ENCODE measurements around the gene ATXN1. TPM values are rescaled to one million over a fixed set of nuclear protein-coding genes. Genes with fewer than 3 reads are reported as not detected.
"Not testable (repeated sequence)": the region's sequence is repeated elsewhere in the genome, so short reads cannot be mapped to it uniquely, and the experiment has no call there.

ATXN1 gene
- total and polyA plus RNA-seq, 2 experiments from 2014 or later, result 4.8 to 9.1 TPM

DNA sequence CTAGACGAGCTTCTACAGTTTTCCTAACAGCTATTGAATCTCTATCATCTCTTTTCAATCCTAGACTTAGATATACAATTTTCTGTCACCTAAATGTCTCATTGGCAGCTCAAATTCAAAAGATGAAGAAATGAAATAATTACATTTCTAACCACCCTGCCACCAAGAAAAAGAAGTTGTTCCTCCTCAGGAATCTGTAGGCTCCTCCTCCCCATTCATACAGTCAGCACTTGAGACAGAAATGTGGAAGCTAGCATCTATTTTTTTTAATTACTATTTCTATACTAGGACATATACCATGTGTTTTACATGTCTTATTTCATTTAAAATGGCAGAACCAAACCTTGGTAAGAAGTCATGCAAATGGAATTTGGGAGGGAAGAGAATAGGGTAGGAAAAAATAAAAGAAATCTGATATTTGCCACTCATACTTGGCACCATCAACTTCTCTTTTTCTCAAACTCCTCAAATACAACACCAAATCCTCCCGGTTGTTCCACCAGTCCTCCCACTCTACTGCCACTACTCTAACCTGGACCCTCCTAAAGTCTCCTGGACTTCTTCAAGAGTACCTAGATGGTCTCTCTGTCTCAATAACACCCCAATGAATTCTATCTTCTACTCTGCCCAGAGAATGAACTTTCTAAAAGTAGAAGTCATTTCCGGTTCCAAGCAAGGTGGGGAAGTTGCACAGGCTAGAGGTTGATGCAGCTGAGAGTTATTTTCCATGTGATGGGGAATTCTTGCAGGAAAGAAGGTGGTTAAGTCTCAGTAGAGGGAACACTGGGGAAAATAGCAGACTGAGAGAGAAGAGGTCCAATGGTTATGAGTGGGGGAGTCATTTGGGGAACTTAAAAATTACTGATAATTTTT is 54.1 kb downstream of the ATXN1 start:
- H3K79me2 ChIP-seq (replicated peaks; ENCODE audit: insufficient read depth), result no peaks in the 10 kb centered on the region
- no peaks in the 10 kb centered on the region for H3K27me3 ChIP-seq (ENCODE audit: insufficient read depth)
- Mint-ChIP-seq H3K9me3 (no peaks in the 10 kb centered on the region), H3K4me1 (peaks cover 16% of the 10 kb centered on the region), H3K36me3 (ENCODE audit: low read depth) (no peaks in the 10 kb centered on the region), H3K27ac (no peak overlapping the region), H3K27me3 (ENCODE audit: insufficient read depth, low read depth, poor library complexity) (no peaks in the 10 kb centered on the region), H3K4me3 (no peak overlapping the region)
- no peaks in the 10 kb centered on the region for H3F3A ChIP-seq (replicated peaks; ENCODE audit: low read depth)
- H3K27ac ChIP-seq (ENCODE audit: low read depth), result no peak overlapping the region
- DNase-seq (ENCODE audit: low spot score), result no peak
- TF ChIP-seq, protein P1, sequence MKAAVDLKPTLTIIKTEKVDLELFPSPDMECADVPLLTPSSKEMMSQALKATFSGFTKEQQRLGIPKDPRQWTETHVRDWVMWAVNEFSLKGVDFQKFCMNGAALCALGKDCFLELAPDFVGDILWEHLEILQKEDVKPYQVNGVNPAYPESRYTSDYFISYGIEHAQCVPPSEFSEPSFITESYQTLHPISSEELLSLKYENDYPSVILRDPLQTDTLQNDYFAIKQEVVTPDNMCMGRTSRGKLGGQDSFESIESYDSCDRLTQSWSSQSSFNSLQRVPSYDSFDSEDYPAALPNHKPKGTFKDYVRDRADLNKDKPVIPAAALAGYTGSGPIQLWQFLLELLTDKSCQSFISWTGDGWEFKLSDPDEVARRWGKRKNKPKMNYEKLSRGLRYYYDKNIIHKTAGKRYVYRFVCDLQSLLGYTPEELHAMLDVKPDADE (IDR thresholded peaks at IDR 0.05), result no peak
- TF ChIP-seq STAT1 (IDR thresholded peaks at IDR 0.05; ENCODE audit: unreplicated experiment) (no peak), EZH2 (IDR thresholded peaks at IDR 0.05; ENCODE audit: low read depth, unreplicated experiment) (no peak), POLR2AphosphoS5 (IDR thresholded peaks at IDR 0.05; ENCODE audit: low read depth) (no peak), NANOG (IDR thresholded peaks at IDR 0.05; ENCODE audit: borderline replicate concordance) (no peak), ZNF114 (CRISPR knock-in tag; IDR thresholded peaks at IDR 0.05) (no peak), CREB1 (CRISPR knock-in tag; IDR thresholded peaks at IDR 0.05; ENCODE audit: low read depth) (no peak)
- TF ChIP-seq, protein P2, sequence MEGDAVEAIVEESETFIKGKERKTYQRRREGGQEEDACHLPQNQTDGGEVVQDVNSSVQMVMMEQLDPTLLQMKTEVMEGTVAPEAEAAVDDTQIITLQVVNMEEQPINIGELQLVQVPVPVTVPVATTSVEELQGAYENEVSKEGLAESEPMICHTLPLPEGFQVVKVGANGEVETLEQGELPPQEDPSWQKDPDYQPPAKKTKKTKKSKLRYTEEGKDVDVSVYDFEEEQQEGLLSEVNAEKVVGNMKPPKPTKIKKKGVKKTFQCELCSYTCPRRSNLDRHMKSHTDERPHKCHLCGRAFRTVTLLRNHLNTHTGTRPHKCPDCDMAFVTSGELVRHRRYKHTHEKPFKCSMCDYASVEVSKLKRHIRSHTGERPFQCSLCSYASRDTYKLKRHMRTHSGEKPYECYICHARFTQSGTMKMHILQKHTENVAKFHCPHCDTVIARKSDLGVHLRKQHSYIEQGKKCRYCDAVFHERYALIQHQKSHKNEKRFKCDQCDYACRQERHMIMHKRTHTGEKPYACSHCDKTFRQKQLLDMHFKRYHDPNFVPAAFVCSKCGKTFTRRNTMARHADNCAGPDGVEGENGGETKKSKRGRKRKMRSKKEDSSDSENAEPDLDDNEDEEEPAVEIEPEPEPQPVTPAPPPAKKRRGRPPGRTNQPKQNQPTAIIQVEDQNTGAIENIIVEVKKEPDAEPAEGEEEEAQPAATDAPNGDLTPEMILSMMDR (conservative IDR thresholded peaks at IDR 0.05; ENCODE audit: low read depth in 2 of 2), result no peak
- H2AFZ ChIP-seq, result no peak overlapping the region
- H3K4me2 ChIP-seq, result no peak overlapping the region
- no peaks in the 10 kb centered on the region for H3K9me2 ChIP-seq (ENCODE audit: insufficient read depth)
- H4K20me1 ChIP-seq (replicated peaks; ENCODE audit: insufficient read depth), result no peaks in the 10 kb centered on the region
- H3K4me1 ChIP-seq (ENCODE audit: insufficient read depth), result peaks cover 13% of the 10 kb centered on the region
- no peak overlapping the region for H3K4me3 ChIP-seq
- H3K36me3 ChIP-seq (ENCODE audit: insufficient read depth), result no peaks in the 10 kb centered on the region
- ATAC-seq, result no peak

DNA sequence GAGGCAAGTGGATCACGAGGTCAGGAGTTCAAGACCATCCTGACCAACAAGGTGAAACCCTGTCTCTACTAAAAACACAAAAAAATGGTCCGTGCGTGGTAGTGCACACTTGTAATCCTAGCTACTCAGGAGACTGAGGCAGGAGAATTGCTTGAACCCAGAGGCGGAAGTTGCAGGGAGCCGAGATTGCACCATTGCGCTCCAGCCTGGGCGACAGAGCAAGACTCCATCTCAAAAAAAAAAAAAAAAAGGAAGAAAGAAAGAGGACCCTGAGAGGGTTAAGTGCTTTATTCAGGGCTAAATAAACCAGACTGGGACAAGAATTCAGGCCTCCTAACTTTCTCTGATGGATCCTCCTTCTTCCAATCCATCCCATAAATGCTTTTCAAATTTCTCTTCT is 54.8 kb downstream of the ATXN1 start:
- H3K9me2 ChIP-seq (ENCODE audit: insufficient read depth); DNase-seq (ENCODE audit: low spot score); H3K36me3 ChIP-seq (ENCODE audit: insufficient read depth); H3K27me3 ChIP-seq (ENCODE audit: insufficient read depth); H3K27ac Mint-ChIP-seq; H3K4me3 Mint-ChIP-seq; H2AFZ ChIP-seq; H3K36me3 Mint-ChIP-seq (ENCODE audit: low read depth); ATAC-seq; H4K20me1 ChIP-seq (replicated peaks; ENCODE audit: insufficient read depth); H3F3A ChIP-seq (replicated peaks; ENCODE audit: low read depth); H3K4me3 ChIP-seq; H3K9me3 Mint-ChIP-seq; H3K27ac ChIP-seq (ENCODE audit: low read depth); H3K4me2 ChIP-seq; H3K27me3 Mint-ChIP-seq (ENCODE audit: insufficient read depth, low read depth, poor library complexity); H3K79me2 ChIP-seq (replicated peaks; ENCODE audit: insufficient read depth): not testable (repeated sequence)
- H3K4me1 Mint-ChIP-seq, result peaks cover 16% of the 10 kb centered on the region
- peaks cover 13% of the 10 kb centered on the region for H3K4me1 ChIP-seq (ENCODE audit: insufficient read depth)

Data from GM23338 (cell line).